GM18909 (cell line): ENCODE results near the gene SETBP1.

ENCODE experiments used
- ATAC-seq: cut with Tn5 transposase; IDR thresholded peaks from one replicate; pipeline ENCODE4 v1.9.1; 2021; ENCODE audit warnings: mild to moderate bottlenecking; ENCODE audit not compliant: unreplicated experiment, poor library complexity

The SETBP1 gene

DNA sequence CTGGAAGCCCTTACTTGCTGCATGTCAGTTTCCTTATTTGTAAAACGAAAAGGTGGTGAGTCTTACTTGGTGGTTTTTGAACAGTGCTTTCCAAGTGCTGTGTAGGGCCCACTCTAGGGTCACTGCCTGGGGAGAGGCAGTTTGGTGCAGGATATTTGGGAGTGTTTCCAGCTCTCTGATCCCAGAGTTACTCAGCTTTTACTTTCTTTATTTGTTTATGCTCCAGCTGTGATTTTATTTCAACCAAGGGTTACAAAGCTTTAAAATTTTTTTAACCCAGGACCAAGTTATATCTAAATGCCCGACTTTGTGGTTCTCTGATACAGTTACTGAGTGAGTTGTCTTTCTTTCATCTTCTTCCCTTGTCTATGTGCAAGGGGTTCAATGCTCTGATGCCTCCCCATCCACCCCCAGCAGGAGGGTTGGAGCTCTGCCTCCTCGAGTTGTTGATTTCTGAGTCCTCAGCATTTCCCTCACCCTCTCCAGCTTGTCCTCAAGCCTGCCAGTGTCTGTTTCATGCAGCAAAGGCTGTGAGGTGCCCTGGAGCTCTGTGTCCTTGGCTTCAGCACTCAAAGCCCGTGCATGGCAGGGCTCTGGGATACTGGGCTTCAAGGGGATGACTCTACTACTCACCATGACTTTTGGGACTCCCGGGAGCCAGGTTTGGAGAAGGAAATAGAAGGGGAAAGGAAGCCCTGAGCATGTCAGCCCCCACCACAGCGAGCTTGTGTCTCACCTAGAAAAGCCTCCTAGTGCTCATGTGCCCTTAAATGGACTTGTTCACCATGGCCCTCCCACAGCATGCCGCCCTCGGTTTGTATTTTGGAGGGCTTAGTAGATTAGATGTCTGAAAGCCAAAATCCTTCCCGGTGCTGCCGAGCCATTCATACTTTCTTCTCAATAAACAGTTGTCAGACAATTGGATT is 236.8 kb downstream of the SETBP1 start:
- ATAC-seq = no peak

DNA sequence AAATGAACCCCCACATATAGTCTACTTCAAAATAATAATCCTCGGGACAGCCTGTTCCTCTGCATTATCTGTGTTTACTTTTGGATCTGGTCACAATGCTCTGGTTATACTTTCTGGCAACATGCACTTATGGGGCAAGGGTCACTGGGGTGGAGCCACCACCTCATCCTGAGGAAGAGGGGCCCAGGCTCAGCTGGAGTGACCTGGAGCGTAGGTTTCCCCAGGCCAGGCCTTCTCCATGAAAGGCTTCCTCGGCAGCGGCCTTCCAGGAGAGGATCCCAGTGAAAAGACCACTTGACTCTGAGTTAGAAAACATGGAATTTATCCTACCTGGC is 237.4 kb downstream of the SETBP1 start:
- no peak for ATAC-seq

DNA sequence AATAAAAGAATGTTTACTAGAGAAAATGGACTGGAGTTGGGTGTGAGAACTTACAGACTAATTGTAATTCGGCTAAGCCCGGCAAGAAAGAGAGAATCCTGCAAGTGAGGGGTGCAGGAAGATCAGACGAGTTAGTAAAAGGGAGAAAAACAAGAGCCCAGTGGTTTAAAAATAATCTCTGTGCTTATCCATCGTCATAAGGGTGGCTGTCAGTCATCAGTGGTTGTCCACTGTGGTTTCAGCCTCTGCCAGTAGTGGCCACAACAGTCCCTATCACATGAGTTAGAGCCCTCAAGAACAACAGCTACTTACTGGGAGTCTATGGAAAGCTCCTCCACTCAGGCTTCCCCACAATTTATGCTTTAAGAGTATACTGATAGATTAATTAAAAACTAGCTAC is 239.8 kb downstream of the SETBP1 start:
- ATAC-seq = no peak

DNA sequence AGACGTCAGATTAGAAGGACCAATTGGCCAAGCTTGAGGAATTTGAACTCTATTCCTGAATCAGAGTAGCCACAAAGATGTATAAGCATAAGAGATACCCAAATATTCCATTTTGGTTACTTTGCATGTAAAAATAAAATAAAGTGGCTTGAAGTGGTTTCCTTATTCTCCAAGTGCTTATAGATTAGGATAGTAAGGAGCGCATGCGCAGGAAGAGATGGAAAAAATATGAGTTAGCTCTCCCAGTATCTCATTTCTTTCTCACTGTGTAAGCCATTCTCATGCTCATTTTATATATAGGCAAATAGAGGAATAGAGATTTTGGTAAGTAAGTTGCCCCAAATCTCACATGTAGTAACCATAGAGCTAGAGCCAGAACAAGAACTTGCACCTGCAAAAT is 241.3 kb downstream of the SETBP1 start:
- ATAC-seq = no peak

DNA sequence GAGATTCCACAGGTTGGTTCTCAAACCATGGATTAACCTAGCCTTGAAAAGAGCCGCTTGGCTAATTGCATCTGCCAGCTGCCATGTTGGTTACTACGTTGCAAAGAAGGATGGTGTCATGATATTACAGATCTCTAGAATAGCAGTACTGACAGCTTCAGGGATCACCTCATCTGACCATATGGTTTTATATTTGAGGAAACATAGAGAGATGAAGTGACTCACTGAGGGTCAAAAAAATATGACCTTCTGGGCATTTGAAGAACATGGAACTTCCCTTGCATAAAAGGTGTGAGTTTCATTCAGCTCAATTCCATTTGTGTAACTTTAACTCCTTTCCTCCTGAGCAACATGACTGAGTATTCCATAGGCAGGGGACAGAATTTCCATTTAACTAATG is 242.3 kb downstream of the SETBP1 start:
- ATAC-seq = no peak

DNA sequence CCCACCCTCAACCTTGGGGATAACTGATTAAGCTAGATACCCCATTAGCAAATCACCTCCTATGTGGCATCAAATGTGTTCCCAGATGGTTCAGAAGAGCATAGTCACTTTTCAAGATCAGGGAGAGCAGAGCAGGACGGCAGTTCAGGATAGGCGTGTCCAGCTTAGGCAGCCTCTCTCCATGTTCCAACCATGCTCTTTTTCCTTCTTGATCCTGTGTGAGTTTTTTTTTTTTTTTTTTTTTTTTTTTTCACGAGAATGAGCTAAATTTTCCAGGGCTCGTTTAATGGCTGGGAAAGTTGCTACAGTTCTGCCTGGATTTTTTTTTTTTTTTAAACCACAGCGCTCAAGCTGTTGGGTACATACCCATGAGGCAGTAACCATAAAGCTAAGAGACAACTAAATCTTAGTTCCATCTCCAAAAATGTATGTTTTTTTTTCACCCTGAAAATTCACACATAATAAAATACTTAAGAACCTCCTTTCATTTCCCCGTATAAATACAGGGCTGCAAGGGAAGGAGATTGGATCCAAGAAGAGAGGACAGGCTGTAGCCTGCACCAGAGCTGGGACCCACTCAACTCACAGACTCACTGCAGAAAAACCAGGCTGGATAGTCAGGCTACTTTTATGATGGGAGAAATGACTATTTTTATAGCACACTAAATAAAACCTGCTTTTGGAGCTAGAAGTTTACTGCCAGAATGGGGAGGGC is 244.3 kb downstream of the SETBP1 start:
- no peak for ATAC-seq

DNA sequence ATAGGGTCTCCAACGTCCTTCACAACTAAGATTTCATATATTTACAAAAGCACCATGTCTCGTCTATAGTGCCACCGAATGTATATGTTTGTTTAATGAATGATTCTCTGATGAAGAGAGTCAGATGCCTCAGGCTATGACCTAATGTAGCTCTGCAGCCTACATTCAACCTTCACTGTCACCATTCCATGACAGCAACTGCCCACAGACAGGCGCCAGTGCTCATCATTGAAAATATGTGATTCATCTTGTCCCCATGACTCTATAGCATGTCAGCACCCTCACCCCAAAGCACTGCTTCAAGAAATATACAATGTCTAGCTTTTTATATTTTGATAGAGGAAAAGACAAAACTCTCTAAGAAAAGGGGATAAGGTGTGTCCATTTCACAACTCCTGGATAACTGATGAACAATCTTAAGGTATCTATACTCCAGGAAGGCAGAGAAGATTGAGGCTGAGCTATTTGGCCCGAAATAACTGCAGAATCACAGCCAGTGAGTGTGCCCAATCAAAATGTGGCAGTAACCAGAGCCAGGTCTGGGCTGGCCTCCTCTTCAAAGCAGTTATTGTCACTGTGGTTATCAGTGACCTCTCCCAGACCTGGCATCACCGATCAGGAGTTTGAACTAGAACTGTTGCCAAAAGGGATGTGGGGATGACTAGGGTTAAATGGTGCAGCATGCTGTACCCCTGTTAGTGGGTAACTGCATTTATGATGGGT is 246.6 kb downstream of the SETBP1 start:
- no peak for ATAC-seq

DNA sequence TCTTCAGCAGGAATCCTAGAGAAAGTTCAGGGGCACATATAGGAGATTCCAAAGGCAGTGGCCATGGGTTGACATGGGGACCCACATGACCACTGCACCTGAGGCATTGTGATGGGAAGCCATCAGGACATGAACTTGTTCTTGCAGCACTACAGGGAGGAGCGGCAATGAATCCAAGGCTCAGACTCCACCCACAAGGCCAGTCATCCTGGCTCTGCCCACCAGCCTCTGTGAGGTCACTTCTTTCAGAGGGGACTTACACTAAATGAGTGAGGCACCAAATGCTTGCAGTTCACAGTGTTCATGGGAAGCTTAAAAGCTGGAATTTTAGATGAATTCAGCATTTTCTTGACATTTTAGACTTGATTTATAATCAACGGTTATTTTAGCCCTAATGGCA is 254.2 kb downstream of the SETBP1 start:
- no peak for ATAC-seq

DNA sequence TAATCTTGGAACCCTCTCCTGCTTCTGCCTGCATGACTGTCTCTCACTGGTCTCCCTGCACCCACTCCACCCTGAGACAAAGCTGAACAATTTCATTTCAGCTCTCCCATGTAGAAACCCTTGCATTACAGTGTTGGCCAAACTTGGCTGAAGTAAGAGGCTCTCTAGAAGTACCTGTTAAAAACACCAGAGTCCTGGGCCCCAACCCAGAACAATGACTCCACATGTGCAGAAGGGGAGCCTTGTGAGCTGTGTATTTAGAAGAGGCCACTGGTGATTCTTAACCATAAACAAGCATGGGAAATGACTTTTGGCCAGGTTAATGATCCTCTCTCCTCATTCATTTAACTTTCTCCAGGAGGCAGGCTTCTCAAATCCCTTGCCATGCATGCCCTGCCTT is 254.8 kb downstream of the SETBP1 start:
- ATAC-seq = no peak

DNA sequence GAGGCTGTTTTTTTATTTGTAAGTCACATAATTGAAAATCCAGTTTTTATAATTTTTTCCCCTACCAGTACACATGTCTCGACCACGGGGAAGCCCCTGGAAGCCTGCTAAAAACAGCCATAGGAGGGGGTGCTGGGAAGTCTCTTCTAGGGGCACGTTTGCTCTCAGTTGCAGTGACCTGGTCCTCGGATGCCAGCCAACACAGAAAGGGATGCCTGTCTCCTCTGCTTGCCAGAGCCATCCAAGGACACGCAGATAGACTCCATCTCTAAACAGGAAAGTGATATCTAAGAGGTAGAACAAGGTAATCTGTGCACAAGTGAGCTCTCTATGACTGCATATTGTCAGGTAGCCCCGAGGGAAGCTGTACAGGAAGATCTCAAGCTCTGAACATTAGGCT is 255.8 kb downstream of the SETBP1 start:
- no peak for ATAC-seq

DNA sequence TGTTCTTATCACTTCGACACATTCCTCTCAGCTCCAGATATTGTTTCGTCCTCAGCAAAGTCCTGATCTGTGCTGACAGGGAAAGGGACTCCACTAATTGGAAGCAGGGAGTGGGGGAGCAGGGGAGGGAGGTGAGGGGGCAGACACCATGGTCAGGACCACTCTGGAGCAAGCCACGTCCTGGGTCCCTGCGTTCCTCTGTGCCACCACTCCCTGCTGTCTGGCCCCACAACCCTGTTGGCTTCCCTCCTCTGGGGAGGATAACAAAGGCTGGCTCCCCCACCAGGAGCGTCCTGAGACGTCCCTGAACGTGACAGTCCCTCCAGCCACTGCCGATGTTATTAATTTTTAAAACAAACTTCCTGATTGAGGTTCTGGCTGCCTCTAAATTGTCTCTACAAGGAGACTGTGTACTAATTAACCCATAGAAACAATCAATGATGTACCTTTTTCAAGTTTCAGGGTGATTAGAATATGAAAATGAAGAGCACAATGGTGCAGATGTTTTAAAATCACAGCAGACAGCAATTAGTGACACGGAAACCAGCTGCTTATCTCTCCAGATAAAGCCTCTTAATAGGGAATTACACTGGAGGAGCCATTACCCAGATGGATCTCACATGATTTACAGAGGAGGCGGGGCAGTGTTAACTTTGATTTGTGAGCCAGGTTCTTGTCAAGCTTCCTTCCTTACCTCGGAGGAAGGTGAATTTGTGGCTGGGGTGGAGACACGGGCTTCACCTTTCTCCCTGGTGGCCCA is 257.5 kb downstream of the SETBP1 start:
- ATAC-seq = no peak

DNA sequence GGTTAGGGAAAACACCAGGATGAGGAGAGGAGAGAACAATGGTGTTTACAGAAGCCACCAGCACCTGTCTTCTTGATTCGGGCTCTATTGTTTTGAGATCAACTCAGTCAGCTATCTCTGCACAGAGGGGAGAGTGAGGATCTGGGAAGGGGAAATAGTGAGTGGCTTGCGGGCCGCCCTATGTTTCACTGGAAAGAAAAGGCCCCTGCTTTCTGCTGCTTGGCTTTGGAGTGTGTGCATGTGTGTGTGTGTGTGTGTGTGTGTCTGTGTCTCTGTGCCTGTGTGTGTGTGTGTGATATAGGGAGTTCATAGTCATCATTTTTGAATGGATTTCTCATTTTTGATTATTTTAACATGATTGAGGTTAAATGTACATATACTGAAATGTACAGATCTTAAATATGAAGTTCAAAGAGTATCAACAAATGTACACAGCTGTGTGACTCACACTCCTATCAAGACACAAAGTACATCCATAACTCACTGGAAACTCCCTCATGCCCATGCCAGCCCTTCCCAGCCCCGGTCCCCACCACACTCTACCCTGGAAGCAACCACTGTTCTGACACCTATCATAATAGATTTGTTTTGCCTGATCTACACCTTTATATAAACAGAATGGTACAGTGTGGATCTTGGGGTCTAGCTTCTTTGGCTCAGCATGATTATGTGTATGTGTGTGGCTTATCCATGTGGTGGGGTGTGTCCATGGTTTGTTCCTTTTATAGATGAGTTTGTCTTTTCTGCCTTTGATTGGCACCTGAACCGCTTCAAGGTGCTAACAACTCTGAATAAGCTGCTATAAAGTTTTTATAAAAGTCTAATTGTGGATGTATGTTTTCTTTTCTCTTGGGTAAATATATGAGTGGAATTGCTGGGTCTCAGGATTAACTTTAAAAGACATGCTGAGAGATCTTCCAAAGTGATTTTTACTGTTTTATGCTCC is 258.3 kb downstream of the SETBP1 start:
- ATAC-seq = no peak

DNA sequence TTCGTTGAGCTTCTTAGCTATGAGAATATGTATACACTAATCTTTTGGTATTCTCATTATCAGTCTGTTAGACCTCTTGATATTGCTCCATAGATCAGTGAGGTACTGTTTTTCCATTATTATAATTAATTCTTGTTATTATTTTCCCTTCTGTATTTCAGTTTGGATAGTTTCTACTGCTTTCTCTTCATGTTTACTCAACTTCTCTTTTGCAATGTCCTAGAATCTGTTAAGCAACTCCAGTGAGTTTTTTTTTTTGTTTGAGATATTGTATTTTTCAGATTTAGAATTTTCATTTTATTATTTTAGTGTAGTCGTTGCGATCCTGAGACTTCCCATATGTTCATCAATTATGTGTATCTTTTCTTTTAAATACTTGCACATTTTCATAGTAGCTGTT is 260.8 kb downstream of the SETBP1 start:
- no peak for ATAC-seq

DNA sequence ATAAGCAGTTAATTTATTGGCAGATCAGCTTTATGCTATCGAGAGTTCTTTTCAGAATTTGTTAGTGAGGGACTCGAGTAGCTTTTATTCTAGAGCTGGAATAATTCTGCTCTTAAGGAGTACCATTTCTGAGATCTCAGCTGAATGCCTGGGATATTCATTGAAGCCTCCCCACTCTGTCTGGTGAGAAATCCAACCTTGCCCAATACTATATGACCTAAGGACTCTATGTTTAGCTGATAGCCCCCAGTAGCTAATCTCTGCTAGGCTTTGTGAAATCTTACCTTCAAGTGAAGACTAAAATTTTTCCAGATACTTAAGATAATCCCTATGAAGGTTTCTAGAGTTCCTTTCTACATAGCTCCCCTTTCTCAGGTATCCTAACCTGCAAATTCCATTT is 261.4 kb downstream of the SETBP1 start:
- ATAC-seq = no peak

DNA sequence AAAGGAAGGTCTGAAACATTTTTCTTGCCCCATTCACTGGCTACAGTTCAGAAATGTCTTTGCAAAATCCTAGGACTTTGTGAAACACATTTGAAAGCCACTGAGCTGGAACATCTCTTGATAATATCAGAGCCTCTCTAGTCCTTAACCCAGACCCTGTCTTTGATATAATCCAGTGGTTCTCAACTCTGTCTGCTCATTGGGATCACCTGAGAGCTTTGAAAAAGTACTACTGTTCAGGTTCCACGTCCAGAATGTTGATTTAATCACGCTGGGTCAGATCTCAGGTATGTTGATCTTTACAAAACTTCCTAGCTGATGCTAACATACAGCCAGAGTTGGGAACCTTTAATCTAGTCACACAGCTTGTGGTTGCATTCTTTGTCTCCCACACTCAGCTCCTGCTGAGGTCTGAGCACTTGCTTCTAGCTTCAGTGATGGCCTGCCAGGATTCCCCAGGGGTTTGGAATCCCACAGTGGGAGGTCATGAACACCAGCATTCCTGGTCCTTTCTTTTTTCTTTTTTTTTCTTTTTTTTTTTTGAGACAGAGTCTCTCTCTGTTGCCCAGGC is 262.7 kb downstream of the SETBP1 start:
- no peak for ATAC-seq

DNA sequence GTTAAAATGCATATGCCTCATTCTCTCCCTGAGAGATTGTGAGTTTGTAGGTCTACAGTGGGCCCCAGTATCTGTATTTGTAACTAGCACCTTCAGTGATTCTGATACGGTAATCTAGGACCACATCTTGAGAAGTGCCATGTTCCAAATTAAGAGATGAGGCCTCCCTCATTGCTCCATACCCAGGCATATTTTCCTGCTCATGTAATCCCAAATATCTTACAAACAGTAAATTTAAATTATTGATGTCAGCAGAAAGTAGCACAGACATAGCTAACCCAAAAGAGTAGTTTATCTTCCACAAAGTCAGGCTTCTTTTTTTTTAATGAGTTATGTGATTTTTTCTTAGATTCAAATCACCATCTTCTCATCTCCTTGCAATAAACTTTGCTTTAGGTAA is 263.8 kb downstream of the SETBP1 start:
- ATAC-seq = no peak

DNA sequence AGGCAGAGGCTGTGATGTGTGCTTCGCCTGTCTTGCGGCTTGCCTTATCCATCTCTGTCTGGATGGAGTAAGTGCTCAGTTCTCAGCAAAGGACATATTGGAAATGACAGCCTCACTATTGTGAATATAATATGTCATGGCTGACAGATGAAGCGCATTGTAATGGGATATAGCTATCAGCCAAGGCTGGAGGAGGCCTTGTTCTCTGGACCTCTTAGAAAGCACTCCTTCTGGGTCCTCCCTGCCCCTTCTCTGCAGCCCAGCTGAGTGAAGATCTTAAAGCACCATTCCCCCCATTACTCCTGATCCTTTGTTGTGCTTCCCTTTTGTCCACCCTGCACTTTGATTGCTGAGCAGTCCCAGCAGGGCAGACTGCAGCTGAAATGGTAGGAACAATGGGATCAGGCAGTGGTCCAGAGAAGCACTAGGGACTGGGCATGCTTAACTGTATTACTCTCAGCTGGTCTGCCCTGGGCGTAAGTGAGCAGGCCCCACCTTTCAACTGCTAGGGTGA is 265.3 kb downstream of the SETBP1 start:
- ATAC-seq = no peak

DNA sequence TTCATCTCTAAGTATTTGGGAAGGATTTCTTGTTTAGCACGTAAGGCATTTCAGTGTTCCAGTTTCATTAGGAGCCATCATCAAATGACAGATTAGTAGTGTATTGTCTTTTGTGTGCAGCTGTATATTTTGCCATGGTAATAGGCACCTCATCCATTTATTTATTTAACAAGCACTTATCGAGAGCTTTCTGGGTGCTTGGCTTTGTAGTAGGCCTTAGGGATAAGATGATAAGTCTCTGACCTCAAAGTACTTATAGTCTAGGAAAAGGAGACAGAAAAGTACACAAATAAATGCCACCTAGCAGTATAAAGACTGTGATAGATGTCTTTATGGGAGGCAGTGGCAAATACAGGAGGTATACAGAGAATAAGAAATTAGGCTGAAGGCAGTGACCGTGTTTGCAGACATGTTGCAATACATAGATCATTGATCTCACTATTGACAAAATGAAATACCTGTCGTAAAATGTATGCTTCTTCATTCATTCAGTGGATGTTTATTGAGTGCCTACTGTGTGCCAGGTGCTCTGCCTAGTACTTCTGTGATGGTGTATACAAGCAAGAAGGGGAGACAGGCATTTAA is 265.9 kb downstream of the SETBP1 start:
- no peak for ATAC-seq

DNA sequence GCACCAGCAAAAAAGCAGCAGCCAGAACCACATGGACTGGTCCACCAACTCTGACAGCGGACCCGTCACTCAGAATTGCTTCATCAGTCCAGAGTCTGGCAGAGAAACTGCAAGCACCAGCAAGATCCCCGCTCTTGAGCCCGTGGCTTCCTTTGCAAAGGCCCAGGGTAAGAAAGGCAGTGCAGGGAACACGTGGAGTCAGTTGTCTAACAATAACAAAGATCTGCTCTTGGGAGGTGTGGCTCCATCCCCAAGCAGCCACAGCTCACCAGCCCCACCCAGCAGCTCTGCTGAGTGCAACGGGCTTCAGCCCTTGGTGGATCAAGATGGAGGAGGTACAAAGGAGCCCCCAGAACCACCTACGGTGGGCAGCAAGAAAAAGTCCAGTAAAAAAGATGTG is 269.3 kb downstream of the SETBP1 start:
- ATAC-seq = no peak
